Measurements from ENCODE around the gene OR8J1.

OR8J1 gene

DNA sequence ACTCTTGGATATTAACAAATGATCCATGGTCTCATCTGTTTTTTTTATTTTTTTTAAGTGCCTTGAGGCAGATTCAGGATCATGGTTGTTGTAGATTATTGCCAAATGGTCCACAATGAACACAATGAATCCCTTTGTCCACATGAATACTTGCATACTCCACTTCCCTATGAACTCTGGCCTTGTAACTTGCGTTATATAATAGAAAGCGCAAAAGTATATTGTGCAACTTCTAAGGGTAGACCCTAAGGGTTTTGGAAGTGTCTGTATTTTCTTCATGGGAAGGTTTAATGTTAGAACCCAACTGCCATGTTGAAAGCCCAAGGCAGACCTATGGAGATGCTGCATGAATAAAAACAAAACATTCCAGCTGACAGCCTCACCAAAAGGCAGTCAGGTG is 50.3 kb downstream of the OR8J1 start:
- no peaks in the 10 kb centered on the region for H3K36me3 ChIP-seq (replicated peaks in 1 of 2; ENCODE audit: control insufficient read depth in 2 of 2, insufficient read depth in 2 of 2, low read length in 2 of 2)
- no peak overlapping the region for H2AK5ac ChIP-seq (ENCODE audit: low read depth, low read length)
- H2AFZ ChIP-seq (ENCODE audit: low read length) = no peak overlapping the region
- no peak overlapping the region for H2BK15ac ChIP-seq (ENCODE audit: low read length)
- H3K9me3 ChIP-seq (replicated peaks in 1 of 2; ENCODE audit: control insufficient read depth in 2 of 2, insufficient read depth in 1 of 2, low read depth in 1 of 2, low read length in 2 of 2) = no peaks in the 10 kb centered on the region
- no peak overlapping the region for H3K4ac ChIP-seq (ENCODE audit: low read length)
- H2BK5ac ChIP-seq (ENCODE audit: low read length) = no peak overlapping the region
- no peak overlapping the region for H3K4me3 ChIP-seq (ENCODE audit: low read length in 2 of 2)
- H4K8ac ChIP-seq (ENCODE audit: low read depth, low read length) = no peak overlapping the region
- no peaks in the 10 kb centered on the region for H3K4me1 ChIP-seq (ENCODE audit: control insufficient read depth in 2 of 2, insufficient read depth in 1 of 2, low read depth in 1 of 2, low read length in 2 of 2)
- H3K27ac ChIP-seq (replicated peaks; ENCODE audit: low read length) = no peak overlapping the region
- H3K27me3 ChIP-seq (ENCODE audit: control insufficient read depth in 3 of 3, insufficient read depth in 3 of 3, low read depth in 1 of 3, low read length in 3 of 3) = no peaks in the 10 kb centered on the region
- no peak overlapping the region for H3K9ac ChIP-seq (ENCODE audit: low read depth, low read length, poor library complexity)
- no peak overlapping the region for H3K18ac ChIP-seq (ENCODE audit: low read length)
- DNase-seq (ENCODE audit: low spot score) = no peak
- H2BK120ac ChIP-seq (ENCODE audit: low read depth, low read length) = no peak overlapping the region
- no peak overlapping the region for H3K23ac ChIP-seq (ENCODE audit: low read depth, low read length, poor library complexity)
- no peak overlapping the region for H4K91ac ChIP-seq (ENCODE audit: low read depth, low read length, poor library complexity)
- H2BK12ac ChIP-seq (ENCODE audit: low read length) = no peak overlapping the region
- H3K4me2 ChIP-seq (ENCODE audit: insufficient read depth, low read length, poor library complexity, severe bottlenecking) = no peak overlapping the region
- H3K79me1 ChIP-seq (ENCODE audit: low read depth, low read length) = no peaks in the 10 kb centered on the region
- no peak overlapping the region for H3K14ac ChIP-seq (ENCODE audit: low read length)
- WGBS, 2 donors (ENCODE audit: extremely low coverage in 2 of 2, insufficient read length in 2 of 2, insufficient replicate concordance in 1 of 2) = no CpG with 5 or more reads among the region's 2 CpGs

DNA sequence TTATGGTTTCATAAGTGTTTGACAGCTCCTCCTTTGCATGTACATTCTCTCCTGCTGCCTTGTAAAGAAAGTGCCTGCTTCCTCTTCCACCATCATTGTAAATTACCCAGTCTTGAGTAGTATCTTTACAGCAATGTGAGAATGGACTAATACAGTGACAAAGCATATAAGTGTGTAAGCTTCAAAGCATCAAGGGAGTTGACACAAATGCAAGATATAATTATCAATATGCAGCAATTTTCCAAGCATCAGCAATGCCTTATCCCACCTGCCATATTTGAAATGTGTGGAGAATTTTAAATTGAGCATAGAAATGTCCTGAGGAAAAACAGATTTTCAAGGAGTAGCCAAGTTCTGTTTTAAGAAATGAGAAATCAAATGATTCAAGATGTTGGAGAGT is 56.7 kb downstream of the OR8J1 start:
- no peak overlapping the region for H3K23ac ChIP-seq (ENCODE audit: low read depth, low read length, poor library complexity)
- no peaks in the 10 kb centered on the region for H3K36me3 ChIP-seq (replicated peaks in 1 of 2; ENCODE audit: control insufficient read depth in 2 of 2, insufficient read depth in 2 of 2, low read length in 2 of 2)
- H3K9ac ChIP-seq (ENCODE audit: low read depth, low read length, poor library complexity) = no peak overlapping the region
- H3K18ac ChIP-seq (ENCODE audit: low read length) = no peak overlapping the region
- H2AK5ac ChIP-seq (ENCODE audit: low read depth, low read length) = no peak overlapping the region
- no peak overlapping the region for H3K4ac ChIP-seq (ENCODE audit: low read length)
- no peaks in the 10 kb centered on the region for H3K27me3 ChIP-seq (ENCODE audit: control insufficient read depth in 3 of 3, insufficient read depth in 3 of 3, low read depth in 1 of 3, low read length in 3 of 3)
- H3K4me3 ChIP-seq (ENCODE audit: low read length in 2 of 2) = no peak overlapping the region
- no peak overlapping the region for H4K8ac ChIP-seq (ENCODE audit: low read depth, low read length)
- H3K14ac ChIP-seq (ENCODE audit: low read length) = no peak overlapping the region
- no peak overlapping the region for H2BK120ac ChIP-seq (ENCODE audit: low read depth, low read length)
- H3K79me1 ChIP-seq (ENCODE audit: low read depth, low read length) = no peaks in the 10 kb centered on the region
- H3K4me2 ChIP-seq (ENCODE audit: insufficient read depth, low read length, poor library complexity, severe bottlenecking) = no peak overlapping the region
- H4K91ac ChIP-seq (ENCODE audit: low read depth, low read length, poor library complexity) = no peak overlapping the region
- H2BK12ac ChIP-seq (ENCODE audit: low read length) = no peak overlapping the region
- H2BK15ac ChIP-seq (ENCODE audit: low read length) = no peak overlapping the region
- no peaks in the 10 kb centered on the region for H3K4me1 ChIP-seq (ENCODE audit: control insufficient read depth in 2 of 2, insufficient read depth in 1 of 2, low read depth in 1 of 2, low read length in 2 of 2)
- no peak overlapping the region for H2AFZ ChIP-seq (ENCODE audit: low read length)
- no peak for DNase-seq (ENCODE audit: low spot score)
- no peak overlapping the region for H3K27ac ChIP-seq (replicated peaks; ENCODE audit: low read length)
- H2BK5ac ChIP-seq (ENCODE audit: low read length) = no peak overlapping the region
- no peaks in the 10 kb centered on the region for H3K9me3 ChIP-seq (replicated peaks in 1 of 2; ENCODE audit: control insufficient read depth in 2 of 2, insufficient read depth in 1 of 2, low read depth in 1 of 2, low read length in 2 of 2)

All from neuronal stem cell (in vitro differentiated cells).